Stimulated activated CD4-positive, alpha-beta T cell treated with anti-CD3 and anti-CD28 coated beads, Interleukin-1b, Interleukin-23, amount 100 ng/mL, for 48 hours (primary cell): ENCODE data around the gene SLC17A7.
"Not testable (repeated sequence)": the region's sequence is repeated elsewhere in the genome, so short reads cannot be mapped to it uniquely, and the experiment has no call there.

Experiments used
- DNase-seq: peaks from one replicate; pipeline ENCODE4 v3.0.0-alpha.2; 2020

SLC17A7 gene

DNA sequence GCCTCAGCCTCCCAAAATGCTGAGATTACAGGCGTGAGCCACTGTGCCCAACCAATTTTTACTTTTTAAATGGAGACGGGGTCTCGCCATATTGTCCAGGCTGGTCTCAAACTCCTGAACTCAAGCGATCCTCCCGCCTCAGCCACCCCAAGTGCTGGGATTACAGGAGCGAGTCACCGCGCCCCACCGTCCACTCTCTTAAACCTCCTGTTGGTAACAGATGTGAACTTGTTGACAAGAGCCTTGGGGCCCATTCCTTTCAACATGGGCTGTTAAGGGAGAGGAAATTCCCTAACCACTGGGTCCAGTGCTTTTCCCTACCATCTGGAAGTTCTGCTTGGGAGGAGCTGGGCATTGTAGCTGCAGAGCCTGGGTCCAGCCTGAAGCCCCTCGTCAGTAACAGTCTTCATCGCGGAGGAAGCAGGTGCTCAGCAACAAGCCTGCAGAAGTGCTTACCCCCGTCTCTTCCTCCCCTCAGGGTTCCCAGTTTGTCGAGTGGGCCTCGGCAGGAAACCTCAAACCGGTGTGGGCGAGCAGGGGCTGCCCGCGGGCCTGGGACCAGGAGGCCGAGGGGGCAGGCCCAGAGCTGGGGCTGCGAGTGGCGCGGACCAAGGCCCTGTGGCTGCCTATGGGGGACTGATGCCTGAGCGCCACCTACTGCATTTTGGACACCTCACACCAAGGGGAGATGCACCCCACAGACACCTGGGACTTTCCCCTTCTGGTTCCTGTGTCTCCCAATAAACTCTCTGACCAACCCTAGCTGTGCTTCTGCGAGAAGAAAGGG, 28.7 kb upstream of the SLC17A7 start:
- peak; percentile 75 for DNase-seq

DNA sequence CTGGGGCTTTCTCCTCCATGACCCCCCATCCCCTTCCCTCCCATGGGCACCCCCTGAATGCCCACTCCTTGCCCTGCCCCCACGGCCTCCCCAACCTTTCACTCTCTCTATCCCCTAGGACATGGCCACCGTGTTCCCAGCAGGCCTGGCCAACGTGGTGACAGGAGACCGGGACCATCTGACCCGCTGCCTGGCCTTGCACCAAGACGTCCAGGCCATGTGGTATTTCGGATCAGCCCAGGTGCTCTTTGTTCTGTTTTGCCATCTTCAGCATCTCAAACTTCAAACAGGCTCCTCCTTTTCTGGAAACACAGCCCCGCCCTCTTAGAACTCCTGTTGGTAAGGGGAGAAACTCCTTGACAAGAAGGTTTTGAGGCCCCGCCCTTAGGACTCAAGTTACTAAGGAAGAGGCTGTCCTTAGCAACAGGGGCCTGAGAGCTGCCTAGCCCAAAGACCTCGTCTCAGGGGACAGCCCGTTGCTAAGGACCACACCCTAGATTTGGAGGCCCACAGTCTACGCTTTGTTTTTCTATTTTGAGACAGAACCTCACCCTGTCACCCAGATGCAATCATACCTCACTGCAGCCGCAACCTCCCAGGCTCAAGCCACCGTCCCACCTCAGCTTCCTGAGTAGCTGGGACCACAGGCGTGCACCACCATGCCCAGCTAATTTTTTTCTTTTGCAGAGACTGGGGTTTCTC, 27.6 kb upstream of the SLC17A7 start:
- DNase-seq, result peak; percentile 82

DNA sequence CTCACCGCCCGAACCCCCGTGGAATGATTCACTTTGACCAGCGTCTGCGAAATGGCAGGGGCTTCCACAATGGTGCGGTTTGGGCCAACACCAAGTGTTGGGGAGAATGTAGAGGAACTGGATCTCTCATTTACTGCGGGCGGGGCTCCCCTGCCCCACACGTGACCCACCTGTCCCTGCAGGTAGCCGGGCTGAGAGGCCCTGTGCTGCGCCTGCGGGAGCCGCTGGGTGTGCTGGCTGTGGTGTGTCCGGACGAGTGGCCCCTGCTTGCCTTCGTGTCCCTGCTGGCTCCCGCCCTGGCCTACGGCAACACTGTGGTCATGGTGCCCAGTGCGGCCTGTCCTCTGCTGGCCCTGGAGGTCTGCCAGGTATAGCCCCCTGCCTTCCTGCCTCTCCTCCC, 26.9 kb upstream of the SLC17A7 start:
- no peak for DNase-seq

GRCh38 chr19:49465371-49465770, 24.0 kb upstream of the SLC17A7 start:
- DNase-seq, result no peak

DNA sequence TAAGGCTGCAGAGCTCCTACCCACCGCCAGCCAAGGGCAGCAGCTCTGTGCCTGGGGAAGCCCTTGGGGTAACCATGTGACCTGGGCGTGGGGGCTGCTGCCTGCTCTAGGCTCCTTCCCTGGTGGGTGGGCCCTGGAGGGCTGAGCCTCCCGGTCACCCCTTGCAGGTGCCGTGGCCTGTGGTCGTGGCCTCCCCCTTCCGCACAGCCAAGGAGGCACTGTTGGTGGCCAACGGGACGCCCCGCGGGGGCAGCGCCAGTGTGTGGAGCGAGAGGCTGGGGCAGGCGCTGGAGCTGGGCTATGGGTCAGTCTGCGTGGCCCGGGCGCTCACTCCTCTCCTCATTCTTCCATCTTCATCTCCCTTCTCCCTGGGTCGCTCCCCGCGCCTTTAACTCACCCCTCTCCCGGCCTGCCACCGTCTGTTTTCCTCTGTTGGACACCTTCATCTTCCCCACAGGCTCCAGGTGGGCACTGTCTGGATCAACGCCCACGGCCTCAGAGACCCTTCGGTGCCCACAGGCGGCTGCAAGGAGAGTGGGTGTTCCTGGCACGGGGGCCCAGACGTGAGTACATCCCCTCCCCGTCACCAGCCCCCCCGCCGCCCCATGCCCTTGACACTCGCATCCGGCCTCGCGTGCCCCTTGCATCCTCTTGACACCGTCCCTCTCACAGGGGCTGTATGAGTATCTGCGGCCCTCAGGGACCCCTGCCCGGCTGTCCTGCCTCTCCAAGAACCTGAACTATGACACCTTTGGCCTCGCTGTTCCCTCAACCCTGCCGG, 22.8 kb upstream of the SLC17A7 start:
- no peak for DNase-seq

DNA sequence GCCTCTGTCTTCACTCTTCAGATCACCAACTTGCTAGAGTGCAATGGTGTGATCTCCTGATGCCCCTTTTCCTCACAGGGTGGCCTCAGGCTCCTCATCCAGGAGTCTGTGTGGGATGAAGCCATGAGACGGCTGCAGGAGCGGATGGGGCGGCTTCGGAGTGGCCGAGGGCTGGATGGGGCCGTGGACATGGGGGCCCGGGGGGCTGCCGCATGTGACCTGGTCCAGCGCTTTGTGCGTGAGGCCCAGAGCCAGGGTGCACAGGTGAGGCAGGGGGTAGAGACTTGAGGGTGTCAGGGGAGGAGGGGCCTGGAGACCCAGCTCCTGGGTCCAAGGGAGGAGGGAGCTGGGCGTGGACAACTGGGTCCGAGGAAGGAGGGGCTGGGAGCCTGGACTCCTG, 21.2 kb upstream of the SLC17A7 start:
- DNase-seq, result no peak

DNA sequence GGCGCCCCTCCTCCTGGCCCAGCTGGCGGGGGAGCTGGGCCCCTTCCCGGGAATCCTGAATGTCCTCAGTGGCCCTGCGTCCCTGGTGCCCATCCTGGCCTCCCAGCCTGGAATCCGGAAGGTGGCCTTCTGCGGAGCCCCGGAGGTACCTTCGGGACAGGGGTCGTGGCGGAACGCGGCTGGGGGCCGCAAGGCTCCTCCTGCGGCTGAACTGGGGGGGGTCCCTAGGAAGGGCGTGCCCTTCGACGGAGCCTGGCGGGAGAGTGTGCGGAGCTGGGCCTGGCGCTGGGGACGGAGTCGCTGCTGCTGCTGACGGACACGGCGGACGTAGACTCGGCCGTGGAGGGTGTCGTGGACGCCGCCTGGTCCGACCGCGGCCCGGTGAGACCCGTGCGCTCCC, 20.3 kb upstream of the SLC17A7 start:
- DNase-seq, result no peak

DNA sequence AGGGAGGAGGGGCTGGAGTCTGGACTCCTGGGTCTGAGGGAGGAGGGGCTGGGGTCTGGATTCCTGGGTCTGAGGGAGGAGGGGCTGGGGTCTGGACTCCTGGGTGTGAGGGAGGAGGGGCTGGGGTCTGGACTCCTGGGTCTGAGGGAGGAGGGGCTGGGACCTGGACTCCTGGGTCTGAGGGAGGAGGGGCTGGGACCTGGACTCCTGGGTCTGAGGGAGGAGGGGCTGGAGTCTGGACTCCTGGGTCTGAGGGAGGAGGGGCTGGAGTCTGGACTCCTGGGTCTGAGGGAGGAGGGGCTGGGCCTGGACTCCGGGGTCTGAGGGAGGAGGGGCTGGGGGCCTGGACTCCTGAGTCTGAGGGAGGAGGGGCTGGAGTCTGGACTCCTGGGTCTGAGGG, 19.8 kb upstream of the SLC17A7 start:
- not testable (repeated sequence) for DNase-seq

DNA sequence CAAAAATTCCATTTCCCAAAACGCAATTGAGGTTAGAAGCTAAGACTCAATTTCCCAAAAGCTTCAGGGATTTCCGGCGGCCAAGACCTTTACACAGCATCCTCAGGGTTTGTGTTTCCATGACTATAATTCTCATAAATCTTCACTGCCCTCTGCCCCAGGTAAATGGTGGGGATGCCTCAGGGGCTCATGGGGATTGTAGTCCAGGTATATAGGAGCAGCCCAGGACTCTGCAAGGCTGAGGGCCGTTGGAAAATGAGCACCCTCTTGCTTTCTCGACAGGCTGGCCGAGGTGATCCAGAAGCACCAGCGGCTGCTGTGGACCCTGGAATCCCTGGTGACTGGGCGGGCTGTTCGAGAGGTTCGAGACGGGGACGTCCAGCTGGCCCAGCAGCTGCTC, 18.1 kb upstream of the SLC17A7 start:
- DNase-seq, result no peak

GRCh38 chr19:49458567-49458903, 17.2 kb upstream of the SLC17A7 start:
- DNase-seq, result no peak

DNA sequence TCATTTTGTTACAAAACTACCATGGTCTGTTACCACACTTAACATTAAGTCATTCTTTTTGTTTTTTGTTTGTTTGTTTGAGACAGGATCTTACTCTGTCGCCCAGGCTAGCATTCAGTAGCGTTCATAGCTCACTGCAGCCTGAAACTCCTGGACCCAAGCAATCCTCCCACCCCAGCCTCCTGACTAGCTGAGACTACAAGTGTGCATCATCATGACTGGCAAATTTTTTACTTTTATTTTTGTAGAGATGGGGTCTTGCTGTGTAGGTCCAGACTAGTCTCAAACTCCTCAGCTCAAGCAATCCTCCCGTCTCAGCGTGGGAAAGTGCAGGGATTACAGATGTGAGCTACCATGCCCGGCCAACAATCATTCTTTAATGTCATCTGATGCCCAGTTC, 15.0 kb upstream of the SLC17A7 start:
- no peak for DNase-seq

DNA sequence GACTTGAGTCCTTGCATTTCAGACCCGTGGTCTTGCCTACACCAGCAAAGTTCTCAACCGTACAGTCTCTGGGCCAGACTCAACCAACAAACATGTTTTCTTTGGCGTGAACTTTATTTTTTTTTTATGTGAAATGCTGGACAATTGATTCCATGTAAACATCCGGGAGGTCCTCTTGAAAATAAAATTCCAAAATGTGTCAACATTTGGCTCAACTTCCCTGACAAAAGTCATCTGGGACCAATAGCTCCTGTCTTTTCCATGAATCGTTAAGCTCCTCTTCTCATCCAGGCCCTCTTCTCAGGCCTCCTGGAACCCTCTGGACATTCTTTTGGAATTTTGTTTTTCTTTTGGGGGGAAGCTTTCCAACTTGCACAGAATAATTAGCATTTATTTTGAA, 14.4 kb upstream of the SLC17A7 start:
- DNase-seq, result no peak

- DNase-seq, result no peak
Measured at GRCh38 chr19:49453757-49454240, 12.5 kb upstream of the SLC17A7 start.

DNA sequence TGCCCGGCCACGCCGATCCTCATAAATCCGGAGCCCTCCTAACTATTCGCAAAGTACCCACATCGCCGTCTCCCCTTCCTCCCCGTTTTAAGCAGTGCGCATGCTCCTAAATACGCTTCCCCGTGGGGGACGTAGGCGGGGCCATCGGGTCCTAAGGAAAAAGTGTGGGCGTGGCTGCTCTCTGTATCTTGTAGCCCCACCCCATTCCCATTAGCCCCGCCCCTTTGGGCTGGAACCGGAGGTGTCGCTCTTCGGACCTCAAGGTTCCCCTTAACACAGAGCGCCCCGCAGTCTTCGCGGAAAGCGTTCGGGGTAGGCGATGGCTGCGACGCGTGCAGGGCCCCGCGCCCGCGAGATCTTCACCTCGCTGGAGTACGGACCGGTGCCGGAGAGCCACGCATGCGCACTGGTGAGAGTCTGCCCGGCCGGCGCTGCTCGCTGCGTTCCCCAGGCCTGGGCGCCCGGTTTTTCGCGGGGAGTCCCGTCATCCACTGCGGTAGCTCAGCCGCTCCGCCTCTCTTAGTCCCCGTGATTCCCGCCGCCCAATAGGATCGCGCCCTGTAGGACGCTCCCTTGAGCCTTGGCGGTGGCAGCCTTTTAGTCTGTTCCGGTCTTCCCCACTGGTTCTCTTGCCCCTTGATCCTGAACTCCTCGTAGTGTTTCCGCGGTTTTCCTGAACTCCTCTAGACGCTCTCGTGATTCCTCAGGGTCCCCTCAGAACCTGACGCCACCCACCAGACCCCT, 11.9 kb upstream of the SLC17A7 start, which contains the start of gene ALDH16A1:
Gene ALDH16A1, plus strand, starts transcription at position 213 of the 744 bp plus-strand sequence. Its CDS starts 107 bp downstream, at position 320.
- DNase-seq, result peak; percentile 99

DNA sequence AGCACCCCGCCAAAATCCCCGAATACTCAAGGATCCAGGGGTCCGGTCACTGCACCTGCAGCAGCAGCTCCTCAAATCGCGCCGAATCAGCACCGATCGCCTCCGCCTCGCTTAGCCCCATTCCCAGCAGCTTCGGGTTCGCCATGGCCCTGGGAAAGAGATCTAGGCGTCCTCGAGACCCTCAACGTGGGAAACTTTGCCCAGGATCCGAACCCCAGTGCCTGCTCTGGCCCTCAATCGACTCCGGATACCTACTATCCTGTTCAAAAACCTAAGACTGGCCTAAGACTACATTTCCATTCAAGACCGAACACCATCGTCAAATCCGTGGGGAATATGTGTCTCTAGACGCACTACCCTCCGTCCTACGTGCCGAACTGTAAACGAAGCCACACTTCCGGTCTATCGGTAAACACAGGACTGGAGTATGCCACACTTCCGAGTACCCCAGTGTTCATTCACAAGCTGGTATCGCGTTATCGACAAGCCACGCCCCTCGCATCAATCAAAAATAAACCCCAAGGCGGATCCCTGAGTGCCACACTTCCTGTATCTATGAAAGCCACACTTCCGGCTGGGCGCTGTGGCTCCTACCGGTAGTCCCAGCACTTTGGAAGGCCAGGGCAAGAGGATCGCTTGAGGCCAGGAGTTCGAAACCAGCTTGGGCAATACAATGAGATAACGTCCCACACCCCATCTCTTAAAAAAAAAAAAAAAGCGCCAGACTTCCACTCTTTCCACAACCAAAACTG, 10.3 kb upstream of the SLC17A7 start, which contains the start of gene PIH1D1:
Gene PIH1D1, minus strand, starts transcription at position 385 of the 752 bp plus-strand sequence. Its CDS starts 240 bp downstream, at position 145.
- peak; percentile 96 for DNase-seq

DNA sequence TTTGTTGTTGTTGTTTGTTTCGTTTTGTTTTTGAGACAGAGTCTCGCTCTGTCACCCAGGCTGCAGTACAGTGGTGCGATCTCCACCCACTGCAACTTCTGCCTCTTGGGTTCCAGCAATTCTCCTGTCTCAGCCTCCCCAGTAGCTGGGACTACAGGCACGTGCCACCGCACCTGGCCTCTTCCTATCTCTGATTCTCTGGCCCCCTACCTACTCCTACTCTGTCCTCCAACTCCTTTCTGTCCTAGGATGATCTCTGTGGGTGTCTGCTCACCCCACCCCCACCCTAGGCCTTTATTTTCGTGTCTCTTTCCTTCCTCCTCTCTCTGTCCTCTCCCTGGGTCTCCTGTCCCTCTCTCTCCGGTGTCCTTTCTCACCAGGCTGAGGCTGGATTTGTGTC, 9.1 kb upstream of the SLC17A7 start:
- DNase-seq, result no peak

DNA sequence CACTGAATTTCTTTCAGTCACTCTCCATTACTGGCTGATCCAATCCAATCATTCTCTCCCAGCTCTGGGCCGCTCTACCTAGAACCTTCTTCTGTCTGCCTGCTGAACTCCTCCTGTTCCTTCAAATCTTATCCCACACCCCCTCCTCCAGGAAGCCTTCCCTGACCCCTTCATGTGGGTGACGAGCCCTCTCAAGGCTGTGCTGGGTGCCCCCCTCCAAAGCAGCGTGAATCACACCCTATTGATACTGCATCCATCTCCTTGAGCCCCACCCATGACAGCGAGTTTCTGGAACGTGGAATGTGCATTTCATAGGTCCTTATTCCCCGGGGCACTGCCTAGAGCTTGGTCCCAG, 7.1 kb upstream of the SLC17A7 start:
- no peak for DNase-seq

- DNase-seq, result peak; percentile 45
Measured at GRCh38 chr19:49447485-49448431, 6.4 kb upstream of the SLC17A7 start.

- DNase-seq, result no peak
Measured at GRCh38 chr19:49445997-49446396, 4.7 kb upstream of the SLC17A7 start.

DNA sequence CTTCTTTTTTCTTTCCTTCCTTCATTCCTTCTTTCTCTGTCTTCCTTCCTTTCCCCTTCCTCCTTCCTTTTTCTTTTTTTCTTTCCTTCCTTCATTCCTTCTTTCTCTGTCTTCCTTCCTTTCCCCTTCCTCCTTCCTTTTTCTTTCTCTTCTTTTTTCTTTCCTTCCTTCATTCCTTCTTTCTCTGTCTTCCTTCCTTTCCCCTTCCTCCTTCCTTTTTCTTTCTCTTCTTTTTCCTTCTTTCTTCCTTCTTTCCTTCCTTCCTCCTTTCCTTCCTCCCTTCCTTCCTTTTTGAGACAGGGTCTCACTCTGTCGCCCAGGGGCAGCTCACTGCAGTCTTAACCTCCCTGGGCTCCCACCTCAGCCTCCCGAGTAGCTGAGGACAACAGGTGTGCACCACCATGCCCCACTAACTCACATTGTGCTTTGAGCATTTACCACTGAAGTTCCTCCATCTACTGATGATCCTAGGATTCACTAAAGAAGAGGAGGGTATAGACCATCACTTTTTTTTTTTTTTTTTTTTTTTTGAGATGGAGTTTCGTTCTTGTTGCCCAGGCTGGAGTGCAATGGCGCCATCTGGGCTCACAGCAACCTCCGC, 2.9 kb upstream of the SLC17A7 start:
- DNase-seq, result not testable (repeated sequence)
